Right hindlimb (tissue), 1 donor: Measurements from ENCODE around the gene FOXF1.

Experiments
- DNase-seq: peaks from one replicate; pipeline ENCODE4 v3.0.0-alpha.2; 2018

The FOXF1 gene

DNA sequence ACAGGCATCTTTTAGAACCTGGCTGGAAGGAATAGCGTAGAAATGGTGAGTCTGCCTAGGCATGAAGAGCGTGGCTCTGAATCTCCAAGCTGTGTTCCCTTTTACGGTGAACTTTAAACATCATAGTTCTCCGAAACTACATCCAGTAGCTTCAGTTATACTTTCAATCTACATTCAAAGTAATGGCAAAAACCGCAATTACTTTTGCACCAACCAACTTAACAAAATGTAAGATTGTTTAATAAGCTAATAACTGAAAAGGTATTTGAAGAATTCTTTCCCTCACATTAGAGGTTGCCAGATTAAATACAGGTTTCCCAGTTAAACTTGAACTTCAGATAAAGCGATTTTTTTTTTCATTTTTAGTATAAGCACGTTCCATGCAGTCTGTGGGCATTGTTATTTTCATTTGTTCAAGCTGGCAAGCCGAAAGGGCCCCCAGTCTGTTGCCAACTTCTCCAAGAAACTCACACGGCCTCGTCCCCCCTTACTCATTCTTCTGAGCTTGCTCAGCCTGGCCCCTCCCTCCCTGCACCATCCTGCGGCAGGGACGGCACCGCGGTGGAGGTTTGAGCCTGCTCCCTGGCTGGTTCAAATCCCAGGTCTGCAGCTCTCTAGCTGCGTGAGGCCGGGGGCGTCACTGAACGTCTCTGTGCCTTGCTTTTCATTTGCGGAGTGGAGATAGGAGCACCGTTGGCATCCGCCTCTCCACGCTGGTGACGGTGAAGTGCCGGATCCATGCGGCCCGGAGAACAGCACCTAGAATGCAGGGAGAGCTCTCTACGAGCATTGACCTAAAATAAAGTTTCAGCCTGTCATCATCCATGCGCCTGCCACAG is 48.2 kb downstream of the FOXF1 start:
- no peak for DNase-seq

- DNase-seq = peak; percentile 18
Measured at GRCh38 chr16:86559802-86560305, 49.5 kb downstream of the FOXF1 start.

- DNase-seq = no peak
Measured at GRCh38 chr16:86562356-86562755, 52.0 kb downstream of the FOXF1 start.

DNA sequence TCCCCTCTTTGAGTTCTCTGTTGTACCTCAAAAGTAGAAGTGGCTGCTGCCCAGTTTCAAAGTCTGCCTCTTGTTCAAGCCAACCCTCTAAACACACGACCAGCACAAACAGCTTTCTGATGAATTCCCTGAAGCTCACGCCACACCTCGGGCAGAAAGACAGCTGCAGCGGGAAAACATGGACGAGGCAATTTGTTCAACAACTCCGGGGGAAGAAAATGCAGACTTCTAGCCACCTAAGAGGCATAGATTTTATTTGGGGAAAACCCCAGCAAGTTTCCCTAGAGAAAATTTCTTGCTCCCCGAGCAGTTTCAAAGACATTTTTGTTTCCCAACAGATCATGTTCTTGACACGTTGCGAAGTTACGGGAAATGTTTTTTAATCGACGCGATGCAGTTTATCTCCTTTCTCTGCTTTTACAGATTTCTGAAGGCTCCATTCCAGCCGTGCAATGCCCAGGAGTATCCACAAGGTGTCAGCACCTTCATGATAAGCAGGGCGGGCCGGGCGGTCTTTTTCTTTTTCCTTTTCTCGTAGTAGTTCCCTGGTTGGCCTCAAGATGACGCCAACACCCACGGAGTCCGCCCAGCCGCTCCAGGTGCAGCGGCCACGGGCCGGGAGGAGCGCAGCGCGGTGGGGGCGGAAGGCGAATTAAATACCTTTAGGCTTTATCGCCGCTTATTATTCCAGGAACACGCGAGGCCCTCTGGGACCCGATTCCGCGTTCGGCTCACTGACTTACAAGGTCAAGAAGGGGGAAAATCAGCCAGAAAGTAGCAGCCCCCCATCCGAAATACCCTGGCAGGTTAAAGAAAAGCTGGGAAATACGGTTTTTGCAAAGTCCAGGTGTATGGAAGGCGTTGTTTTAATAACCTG is 53.4 kb downstream of the FOXF1 start:
- peak; percentile 89 for DNase-seq
